HFF-Myc (cell line): ENCODE results near the gene TFEB.

ENCODE experiments used
- DNase-seq: peaks from one replicate; pipeline ENCODE4 v3.0.0-alpha.2; 2011; ENCODE audit warnings: low read depth; ENCODE audit errors: extremely low read depth
- H3K4me3 ChIP-seq: replicated peaks from 2 replicates; pipeline ENCODE4 v1.5.1; 2011; ENCODE audit warnings: low read depth, mild to moderate bottlenecking, control low read depth, low read length
- CTCF ChIP-seq: IDR thresholded peaks from 2 replicates; pipeline ENCODE4 v1.5.1; 2012; ENCODE audit warnings: mild to moderate bottlenecking, low read depth, low read length, control low read depth; ENCODE audit errors: missing control alignments

TFEB gene

GRCh38 chr6:41667195-41667594 is 68.2 kb downstream of the TFEB start:
- H3K4me3 ChIP-seq: no peak overlapping the region
- no peak for DNase-seq
- no peak for TF ChIP-seq CTCF

GRCh38 chr6:41664271-41664670 is 71.1 kb downstream of the TFEB start:
- DNase-seq: no peak
- H3K4me3 ChIP-seq: no peak overlapping the region
- TF ChIP-seq CTCF: no peak

GRCh38 chr6:41663568-41663967 is 71.8 kb downstream of the TFEB start:
- no peak for TF ChIP-seq CTCF
- DNase-seq: no peak
- H3K4me3 ChIP-seq: no peak overlapping the region

DNA sequence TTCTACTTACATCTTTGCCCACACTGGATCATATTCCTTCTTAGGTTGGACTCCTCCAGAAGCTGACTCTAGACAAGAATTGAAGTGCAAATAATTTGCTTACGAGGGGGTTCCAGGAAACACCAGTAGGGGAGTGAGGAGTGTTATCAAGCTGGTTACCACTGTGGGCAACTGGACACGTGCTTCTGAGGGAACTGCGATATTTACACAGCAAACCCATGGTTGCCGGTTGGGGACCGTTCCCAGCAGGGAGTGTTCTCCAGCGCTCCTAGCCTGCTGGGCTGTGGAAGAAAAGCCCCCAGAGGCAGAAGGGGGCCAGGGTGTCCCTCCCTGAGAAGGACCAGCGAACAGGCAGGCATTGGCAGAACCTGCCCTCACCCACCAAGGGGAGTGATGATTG is 75.5 kb downstream of the TFEB start:
- no peak overlapping the region for H3K4me3 ChIP-seq
- TF ChIP-seq CTCF: no peak
- DNase-seq: no peak

GRCh38 chr6:41658636-41659035 is 76.8 kb downstream of the TFEB start:
- DNase-seq: no peak
- no peak overlapping the region for H3K4me3 ChIP-seq
- TF ChIP-seq CTCF: no peak

DNA sequence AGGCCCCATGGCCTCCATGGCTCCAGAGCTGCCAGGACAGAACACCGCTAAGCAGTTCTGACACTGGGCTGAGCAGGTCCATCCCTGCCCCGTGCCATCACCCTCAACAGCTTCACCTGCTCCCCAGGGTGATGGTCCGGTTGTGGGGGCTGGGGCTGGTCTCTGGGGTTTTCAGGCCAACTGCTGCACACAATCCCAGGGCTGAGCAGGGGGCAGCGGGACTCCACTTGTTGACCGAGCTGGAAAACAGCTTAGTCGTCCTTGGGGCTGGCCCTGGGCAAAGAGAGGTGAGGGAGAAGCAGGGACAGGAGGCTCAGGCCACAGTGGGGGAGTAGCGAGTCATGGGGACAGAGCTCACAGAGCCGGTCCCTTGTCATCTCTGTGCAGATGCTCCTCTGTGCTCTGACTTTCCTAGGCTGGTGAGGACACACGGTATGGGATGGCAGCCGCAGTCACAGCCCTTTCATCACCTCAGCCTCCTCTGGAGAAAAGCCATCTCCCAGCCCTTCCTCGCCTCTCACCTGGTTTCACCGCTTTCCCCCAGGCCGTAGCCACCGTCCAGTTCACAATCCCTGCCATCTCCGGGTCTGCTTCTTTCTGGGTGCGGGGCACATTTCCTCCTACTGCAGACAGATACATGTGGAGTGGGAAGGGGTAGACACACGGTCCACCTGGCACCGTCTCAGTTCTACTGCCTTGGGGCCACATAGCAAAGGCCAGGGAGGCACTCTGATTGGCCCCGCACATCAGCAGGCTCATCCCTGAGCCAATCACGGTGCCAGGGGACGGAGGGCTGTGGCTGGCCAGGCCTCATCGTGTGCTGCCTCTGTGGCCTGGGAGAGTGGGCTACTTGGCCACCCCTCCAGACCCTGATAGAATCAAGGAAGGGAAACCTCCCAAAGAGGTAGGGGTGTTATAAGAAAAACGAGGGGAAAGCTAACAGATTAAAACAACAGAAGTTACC is 78.0 kb downstream of the TFEB start:
- DNase-seq: no peak
- TF ChIP-seq CTCF: no peak
- H3K4me3 ChIP-seq: no peak overlapping the region
